ENCODE results near the gene CAMSAP3.

GRCh38 chr19:7647156-7647555, 51.5 kb downstream of the CAMSAP3 start:
- TF ChIP-seq POLR2A (IDR thresholded peaks at IDR 0.05) (no peak), POLR2AphosphoS5 (IDR thresholded peaks at IDR 0.05) (no peak)
- TF ChIP-seq, protein P1, sequence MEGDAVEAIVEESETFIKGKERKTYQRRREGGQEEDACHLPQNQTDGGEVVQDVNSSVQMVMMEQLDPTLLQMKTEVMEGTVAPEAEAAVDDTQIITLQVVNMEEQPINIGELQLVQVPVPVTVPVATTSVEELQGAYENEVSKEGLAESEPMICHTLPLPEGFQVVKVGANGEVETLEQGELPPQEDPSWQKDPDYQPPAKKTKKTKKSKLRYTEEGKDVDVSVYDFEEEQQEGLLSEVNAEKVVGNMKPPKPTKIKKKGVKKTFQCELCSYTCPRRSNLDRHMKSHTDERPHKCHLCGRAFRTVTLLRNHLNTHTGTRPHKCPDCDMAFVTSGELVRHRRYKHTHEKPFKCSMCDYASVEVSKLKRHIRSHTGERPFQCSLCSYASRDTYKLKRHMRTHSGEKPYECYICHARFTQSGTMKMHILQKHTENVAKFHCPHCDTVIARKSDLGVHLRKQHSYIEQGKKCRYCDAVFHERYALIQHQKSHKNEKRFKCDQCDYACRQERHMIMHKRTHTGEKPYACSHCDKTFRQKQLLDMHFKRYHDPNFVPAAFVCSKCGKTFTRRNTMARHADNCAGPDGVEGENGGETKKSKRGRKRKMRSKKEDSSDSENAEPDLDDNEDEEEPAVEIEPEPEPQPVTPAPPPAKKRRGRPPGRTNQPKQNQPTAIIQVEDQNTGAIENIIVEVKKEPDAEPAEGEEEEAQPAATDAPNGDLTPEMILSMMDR (IDR thresholded peaks at IDR 0.05), result no peak
